RWPE2 (cell line): ENCODE data around the gene KREMEN1.

Experiments
- ATAC-seq: fragments of 200-7000 bp; cut with Tn5 transposase; 3 replicates; pipeline ENCODE4 v1.9.1; 2021; ENCODE audit warnings: low read depth
- DNase-seq: peaks from one replicate; pipeline ENCODE4 v3.0.0-alpha.2; 2020; ENCODE audit warnings: low spot score
- H3K27ac ChIP-seq: fragments of 450-650 bp; 2 replicates; pipeline ENCODE4 v1.5.1; 2017; ENCODE audit warnings: mild to moderate bottlenecking; ENCODE audit not compliant: poor library complexity, severe bottlenecking
- H3K27me3 ChIP-seq: fragments of 250-450 bp; sonication (Bioruptor Pico); 2 replicates; pipeline ENCODE4 v1.5.1; 2021; ENCODE audit warnings: mild to moderate bottlenecking, moderate library complexity; ENCODE audit not compliant: insufficient read depth, poor library complexity, severe bottlenecking
- H3K36me3 ChIP-seq: fragments of 250-450 bp; sonication (Bioruptor Pico); 2 replicates; pipeline ENCODE4 v1.5.1; 2020; ENCODE audit warnings: low read depth, mild to moderate bottlenecking, moderate library complexity
- H3K4me1 ChIP-seq: fragments of 250-450 bp; sonication (Bioruptor Pico); 2 replicates; pipeline ENCODE4 v1.5.1; 2021; ENCODE audit warnings: mild to moderate bottlenecking, moderate library complexity; ENCODE audit not compliant: insufficient read depth, poor library complexity, severe bottlenecking
- H3K4me3 ChIP-seq: fragments of 250-450 bp; sonication (Bioruptor Pico); 2 replicates; pipeline ENCODE4 v1.5.1; 2021; ENCODE audit warnings: mild to moderate bottlenecking, moderate library complexity; ENCODE audit not compliant: severe bottlenecking
- H3K9me3 ChIP-seq: fragments of 250-450 bp; sonication (Bioruptor Pico); 2 replicates; pipeline ENCODE4 v1.5.1; 2021; ENCODE audit warnings: mild to moderate bottlenecking, moderate library complexity; ENCODE audit not compliant: severe bottlenecking
- TF ChIP-seq, protein P1 (sequence below): fragments of 450-650 bp; IDR thresholded peaks from one replicate; pipeline ENCODE4 v1.5.1; 2017; ENCODE audit warnings: mild to moderate bottlenecking, moderate library complexity; ENCODE audit not compliant: poor library complexity, severe bottlenecking

The KREMEN1 gene

DNA sequence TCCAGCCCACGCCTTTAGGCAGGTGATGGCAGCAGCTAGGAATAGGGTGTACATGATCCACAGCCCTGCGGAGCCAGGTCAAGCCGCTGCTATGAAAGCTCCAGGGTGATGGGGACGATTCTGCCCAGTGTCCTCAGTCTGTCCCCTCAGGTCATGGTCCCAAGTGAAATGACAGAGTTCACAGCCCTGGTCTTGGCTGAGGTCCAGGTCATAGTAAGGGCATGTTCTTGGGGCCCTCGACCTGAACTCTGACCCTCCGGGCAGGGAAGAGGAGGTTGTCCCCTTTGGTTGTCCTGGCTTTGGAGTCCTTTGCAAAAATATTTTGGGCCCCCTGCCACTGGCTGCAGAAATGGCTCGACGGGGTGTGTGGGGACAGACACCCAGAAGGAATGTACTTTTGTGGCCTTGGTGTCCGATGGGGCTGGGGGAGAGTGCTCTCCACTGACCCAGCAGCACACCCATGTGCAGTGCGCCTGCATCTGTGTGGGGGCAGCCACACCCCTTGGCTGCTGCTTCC is 18.5 kb upstream of the KREMEN1 start:
- ATAC-seq, result no peak
- H3K36me3 ChIP-seq, result no peaks in the 10 kb centered on the region
- H3K27me3 ChIP-seq, result no peaks in the 10 kb centered on the region
- TF ChIP-seq, protein P1, sequence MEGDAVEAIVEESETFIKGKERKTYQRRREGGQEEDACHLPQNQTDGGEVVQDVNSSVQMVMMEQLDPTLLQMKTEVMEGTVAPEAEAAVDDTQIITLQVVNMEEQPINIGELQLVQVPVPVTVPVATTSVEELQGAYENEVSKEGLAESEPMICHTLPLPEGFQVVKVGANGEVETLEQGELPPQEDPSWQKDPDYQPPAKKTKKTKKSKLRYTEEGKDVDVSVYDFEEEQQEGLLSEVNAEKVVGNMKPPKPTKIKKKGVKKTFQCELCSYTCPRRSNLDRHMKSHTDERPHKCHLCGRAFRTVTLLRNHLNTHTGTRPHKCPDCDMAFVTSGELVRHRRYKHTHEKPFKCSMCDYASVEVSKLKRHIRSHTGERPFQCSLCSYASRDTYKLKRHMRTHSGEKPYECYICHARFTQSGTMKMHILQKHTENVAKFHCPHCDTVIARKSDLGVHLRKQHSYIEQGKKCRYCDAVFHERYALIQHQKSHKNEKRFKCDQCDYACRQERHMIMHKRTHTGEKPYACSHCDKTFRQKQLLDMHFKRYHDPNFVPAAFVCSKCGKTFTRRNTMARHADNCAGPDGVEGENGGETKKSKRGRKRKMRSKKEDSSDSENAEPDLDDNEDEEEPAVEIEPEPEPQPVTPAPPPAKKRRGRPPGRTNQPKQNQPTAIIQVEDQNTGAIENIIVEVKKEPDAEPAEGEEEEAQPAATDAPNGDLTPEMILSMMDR, result no peak
- no peak overlapping the region for H3K4me3 ChIP-seq
- H3K4me1 ChIP-seq, result no peaks in the 10 kb centered on the region
- no peak for DNase-seq
- no peak overlapping the region for H3K27ac ChIP-seq
- peaks cover 2% of the 10 kb centered on the region for H3K9me3 ChIP-seq

DNA sequence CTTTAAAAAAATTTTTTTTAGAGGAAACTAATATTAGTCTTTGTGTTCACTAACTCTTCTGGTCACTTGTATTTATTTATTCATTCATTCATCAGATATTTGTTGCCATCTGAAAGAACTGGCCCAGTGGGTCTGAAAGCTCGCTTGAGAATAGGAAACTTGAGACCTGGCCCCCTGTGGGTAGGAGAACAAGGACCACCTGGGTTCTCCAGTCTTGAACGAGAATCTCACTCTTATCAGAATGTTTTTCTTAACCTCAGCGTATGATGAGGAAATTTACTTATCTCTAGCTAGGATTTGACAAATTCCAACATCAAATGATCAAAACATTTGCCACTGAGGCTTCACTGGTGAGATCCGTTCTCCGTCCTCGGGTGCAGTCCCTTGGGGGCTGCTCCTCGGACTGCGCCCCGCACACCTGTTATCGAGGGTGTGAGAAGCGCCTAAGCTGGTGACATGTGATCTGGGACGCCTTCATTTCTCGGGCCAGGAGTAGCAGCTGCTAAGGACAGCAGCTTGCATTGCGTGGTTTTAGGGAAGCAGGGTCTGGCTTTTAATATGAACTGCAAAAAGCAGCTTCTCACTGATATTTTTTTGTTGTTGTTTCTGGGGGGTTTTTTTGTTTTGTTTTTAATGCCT is 17.5 kb upstream of the KREMEN1 start:
- peaks cover 2% of the 10 kb centered on the region for H3K9me3 ChIP-seq

DNA sequence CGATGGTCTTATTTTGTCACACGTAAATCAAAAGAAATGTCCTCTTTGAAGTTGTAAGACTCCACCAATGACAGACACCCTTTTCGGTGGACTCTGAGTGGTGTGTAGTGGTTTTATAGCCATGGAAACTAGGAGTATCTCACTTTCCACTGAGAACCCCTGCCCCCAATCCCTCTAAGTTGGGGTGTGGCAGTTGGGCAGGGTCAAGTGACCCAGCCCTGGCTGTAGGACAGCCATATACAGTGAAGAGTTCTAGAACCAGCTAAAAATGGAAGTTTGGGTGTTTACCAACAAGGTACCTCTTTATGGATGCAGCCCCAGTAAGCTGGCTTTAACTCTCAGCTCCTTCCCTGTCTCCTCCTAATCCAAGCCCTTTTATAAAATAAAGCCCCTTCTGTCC is 16.4 kb upstream of the KREMEN1 start:
- Histone ChIP-seq H3K9me3 (peaks cover 2% of the 10 kb centered on the region), H3K36me3 (no peaks in the 10 kb centered on the region), H3K27me3 (no peaks in the 10 kb centered on the region), H3K27ac (no peak overlapping the region), H3K4me3 (no peak overlapping the region), H3K4me1 (no peaks in the 10 kb centered on the region)
- TF ChIP-seq, protein P1, result no peak
- no peak for DNase-seq
- ATAC-seq, result no peak

More for the DNA sequence above, 17.5 kb upstream of the KREMEN1 start:
- Histone ChIP-seq H3K27ac (no peak overlapping the region), H3K4me3 (no peak overlapping the region), H3K4me1 (no peaks in the 10 kb centered on the region), H3K36me3 (no peaks in the 10 kb centered on the region), H3K27me3 (no peaks in the 10 kb centered on the region)
- TF ChIP-seq, protein P1, result no peak
- DNase-seq, result no peak
- no peak for ATAC-seq

DNA sequence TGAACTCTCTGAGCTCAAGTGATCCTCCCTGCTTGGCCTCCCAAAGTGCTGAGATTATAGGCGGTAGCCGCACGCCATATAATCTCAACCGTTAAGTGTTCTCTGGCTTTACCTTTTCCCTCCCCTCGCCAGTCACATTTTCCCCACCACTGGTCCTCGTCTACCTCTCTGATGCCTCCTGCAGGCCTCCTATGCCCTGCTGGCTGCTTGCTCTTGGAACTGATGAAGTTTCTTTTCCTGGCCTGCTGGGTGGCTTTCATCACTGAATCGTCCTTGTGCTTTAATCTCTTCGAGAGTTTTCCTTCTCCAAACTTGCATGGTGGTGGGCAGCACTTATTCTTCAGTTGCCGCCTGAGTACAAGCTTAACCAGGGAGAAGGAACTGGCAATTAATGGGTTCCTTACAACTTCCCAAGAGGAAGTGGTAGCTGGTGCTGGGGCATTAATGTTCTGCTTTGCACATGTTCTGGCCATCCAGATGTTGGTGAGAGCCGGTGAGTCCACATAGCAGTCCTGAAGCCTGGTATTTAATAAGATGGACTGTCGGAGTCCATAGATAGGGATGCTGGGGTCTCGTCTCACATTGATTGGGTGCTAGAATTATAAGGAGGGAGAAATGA is 12.5 kb upstream of the KREMEN1 start:
- H3K27me3 ChIP-seq, result no peaks in the 10 kb centered on the region
- ATAC-seq (no peak), DNase-seq (no peak)
- no peak overlapping the region for H3K4me3 ChIP-seq
- TF ChIP-seq, protein P1, result no peak
- H3K27ac ChIP-seq, result no peak overlapping the region
- no peaks in the 10 kb centered on the region for H3K4me1 ChIP-seq
- peaks cover 2% of the 10 kb centered on the region for H3K9me3 ChIP-seq
- H3K36me3 ChIP-seq, result no peaks in the 10 kb centered on the region

DNA sequence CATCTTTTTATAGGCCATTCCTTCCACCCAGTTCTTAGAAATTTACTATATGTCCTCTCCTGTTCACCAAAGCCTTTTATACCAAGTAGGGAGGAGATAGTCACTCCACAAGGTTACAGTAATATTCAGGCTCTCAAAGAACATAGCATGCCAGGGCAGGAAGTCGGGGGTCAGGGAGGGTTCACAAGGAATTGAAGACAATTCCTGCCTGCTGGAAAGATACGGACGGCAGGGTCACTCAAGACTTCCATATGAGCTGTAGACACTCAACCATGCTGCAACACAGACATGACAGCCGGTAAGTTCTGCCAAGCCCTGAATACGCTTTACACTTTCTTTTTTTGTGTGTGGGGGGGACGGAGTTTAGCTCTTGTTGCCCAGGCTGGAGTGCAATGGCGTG is 11.9 kb upstream of the KREMEN1 start:
- ATAC-seq (no peak), DNase-seq (no peak)
- no peak overlapping the region for H3K4me3 ChIP-seq
- TF ChIP-seq, protein P1, result no peak
- peaks cover 2% of the 10 kb centered on the region for H3K9me3 ChIP-seq
- H3K27ac ChIP-seq, result no peak overlapping the region
- no peaks in the 10 kb centered on the region for H3K36me3 ChIP-seq
- H3K4me1 ChIP-seq, result no peaks in the 10 kb centered on the region
- H3K27me3 ChIP-seq, result no peaks in the 10 kb centered on the region
